G401 (cell line): ENCODE data around the gene SI. TPM values are rescaled to one million over a fixed set of nuclear protein-coding genes. Genes with fewer than 3 reads are reported as not detected.
"Not testable (repeated sequence)": the region's sequence is repeated elsewhere in the genome, so short reads cannot be mapped to it uniquely, and the experiment has no call there.

ENCODE experiments used
- DNase-seq: peaks from one replicate; pipeline ENCODE4 v3.0.0-alpha.2; 2015; ENCODE audit warnings: low spot score
- in situ Hi-C: cut with HindIII; loops from 2 replicates; pipeline ENCODE4 v1.10.0; 2016; ENCODE audit warnings: low sequenced_read_pairs, mixed read lengths
- total RNA-seq: library from RNA; depleted of rRNA; stranded (reverse); fragments of >200 nt; shearing (Covaris generic); gene quantifications from 2 replicates; pipeline ENCODE4 v1.2.3, GENCODE V29; 2014; rRNA removed

Gene SI
- total RNA-seq, result not detected in 2 replicates

DNA sequence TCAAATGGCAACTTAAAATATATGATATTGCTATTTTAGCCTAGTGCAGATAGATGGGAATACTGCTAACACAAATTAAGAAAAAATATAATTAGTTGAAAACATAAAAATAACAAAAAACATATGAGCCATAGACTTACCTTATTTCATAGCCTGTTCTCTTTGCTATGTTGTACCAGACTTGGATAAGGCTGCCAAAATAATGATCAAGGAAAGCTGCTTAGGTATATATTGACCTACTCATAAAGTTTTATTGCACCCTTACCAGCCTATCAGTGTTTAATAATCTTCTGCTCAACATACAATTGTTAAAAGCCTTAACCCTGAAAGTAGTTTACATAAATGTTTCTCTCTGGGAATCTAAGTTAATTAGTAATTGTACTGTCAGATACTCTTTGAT lies at the start of gene SI:
Gene SI (minus strand): TSS at position 204 of the 400 bp plus-strand sequence. CDS start 2,484 bp downstream, outside the sequence.
- DNase-seq, result no peak
- in situ Hi-C loops, result no loop called here

DNA sequence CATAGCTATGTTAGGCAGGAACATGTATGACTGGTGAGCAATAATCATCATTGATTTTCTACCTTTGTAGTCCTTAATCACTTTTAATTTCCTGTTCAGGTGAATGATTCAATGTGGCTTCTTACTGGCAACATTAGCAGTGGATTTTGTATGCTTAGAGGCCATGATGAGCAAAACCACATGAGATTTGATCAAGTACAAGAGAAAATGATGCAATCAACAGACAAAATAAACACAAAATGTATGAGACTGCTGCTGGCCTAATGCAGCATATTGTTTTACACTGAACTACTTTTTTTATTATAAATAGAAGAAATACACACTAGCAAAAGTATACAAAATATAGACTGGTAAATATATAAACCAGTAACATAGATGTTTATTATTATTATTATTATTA lies 47.5 kb upstream of the SI start:
- in situ Hi-C loops, result no loop called here
- DNase-seq, result no peak

DNA sequence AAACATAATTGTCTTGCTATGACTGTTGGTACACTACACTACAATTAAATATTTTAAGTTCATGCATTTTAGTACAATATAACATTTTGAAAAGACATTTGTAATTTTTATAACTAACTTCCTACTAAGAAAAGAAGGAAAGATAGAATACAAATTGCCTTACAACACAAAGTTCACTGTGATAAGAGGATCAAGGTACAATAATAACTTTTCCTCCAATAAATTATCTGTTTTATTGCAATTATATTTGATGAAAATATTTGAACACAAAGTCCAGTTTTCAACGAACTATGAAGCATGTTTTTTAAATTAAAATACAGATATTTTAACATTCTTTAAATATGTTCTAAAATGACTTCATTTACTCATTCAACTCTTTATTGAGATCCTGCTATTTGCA lies 33.1 kb upstream of the SI start:
- in situ Hi-C loops, result no loop called here
- DNase-seq, result no peak

DNA sequence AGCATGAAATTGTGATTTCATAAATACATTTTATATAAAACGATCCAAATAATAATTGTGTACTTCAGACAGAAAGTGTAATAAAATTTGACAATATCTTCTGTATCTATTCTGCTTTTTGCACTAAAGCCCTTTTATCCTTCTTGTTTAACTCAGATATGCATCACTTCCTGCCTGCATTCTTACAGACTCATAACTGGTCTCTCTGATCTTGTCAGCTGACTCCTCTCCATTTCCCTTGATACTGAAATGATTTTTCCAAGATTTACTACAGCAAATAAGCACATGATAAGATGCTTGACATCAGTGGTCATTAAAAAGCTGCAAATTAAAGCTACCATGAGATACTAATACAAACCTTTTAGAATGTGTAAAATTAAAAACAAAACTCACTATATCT lies 25.3 kb upstream of the SI start:
- no peak for DNase-seq
- in situ Hi-C loops, result no loop called here

DNA sequence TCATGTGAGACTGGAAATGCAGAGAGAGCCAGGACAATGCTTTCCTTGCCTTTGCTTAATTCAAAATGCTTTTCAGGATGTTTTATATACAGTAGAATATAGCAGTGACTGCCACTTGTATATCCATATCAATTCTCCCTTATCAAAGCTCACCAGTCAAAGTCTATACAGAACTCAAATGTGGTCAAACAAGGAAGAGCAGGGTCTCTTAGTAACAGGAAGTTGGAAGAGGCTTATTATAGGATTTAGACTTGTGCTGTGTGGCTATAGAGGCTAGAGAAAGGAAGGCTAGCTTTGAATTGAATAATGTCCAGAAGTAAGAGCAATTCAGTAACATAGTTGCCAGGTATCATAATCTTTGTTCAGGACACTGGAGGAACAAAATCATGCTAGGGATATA lies 4.4 kb upstream of the SI start:
- no peak for DNase-seq
- in situ Hi-C loops, result no loop called here

DNA sequence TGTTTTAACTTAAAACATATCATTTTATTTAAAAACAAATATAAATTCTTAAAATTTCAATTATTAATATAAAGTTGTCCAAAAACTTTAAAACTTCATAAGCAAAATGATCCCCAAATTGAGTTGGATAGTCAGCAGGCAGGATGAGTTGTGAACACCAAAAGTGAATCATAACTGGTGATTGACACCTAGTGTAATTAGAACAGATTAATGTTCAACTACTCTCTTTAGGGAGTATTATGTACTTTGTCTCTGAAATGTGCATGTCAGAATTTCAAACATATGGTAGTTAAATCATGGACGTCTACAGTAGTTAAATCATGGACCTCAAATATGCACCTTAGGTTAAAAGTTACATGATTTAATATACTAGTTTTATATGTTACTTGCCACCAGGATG lies 2.9 kb upstream of the SI start:
- DNase-seq, result no peak
- in situ Hi-C loops, result no loop called here

DNA sequence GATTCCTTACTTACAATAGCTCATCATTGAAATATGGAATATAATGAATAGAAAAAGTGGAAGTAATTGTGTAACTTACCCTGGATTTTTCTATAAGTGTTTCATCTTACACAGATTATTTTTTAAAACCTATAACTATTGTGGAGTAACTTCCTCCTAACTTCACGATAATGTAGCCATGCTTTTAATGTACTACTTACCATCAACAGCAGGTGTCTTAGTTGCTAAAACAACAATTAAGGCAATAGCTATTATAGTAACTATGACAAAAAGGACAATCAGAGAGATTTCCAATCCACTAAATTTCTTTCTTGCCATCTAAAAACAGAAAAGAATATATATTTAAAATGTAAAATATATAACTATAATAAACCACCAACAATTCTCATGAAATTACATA lies 2.6 kb downstream of the SI start:
- no peak for DNase-seq
- in situ Hi-C loops, result no loop called here

DNA sequence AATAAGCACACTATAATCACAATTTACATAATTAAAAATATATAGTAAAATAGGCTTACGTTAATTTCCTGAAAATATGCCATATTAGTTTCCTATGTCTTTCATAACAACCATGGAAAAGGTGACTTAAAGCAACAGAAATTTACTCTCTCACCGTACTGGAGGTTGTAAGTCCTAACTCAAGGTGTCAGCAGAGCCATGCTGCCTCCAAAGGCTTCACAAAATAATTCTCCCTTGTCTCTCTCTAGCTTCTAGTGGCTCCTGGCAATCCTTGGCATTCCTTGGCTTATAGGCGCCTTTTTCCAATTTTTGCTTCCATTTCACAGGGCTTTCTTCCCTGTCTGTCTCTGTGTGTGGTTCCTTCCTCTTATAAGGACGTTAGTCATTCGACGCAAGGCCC lies 7.6 kb downstream of the SI start:
- DNase-seq, result no peak
- in situ Hi-C loops, result no loop called here

DNA sequence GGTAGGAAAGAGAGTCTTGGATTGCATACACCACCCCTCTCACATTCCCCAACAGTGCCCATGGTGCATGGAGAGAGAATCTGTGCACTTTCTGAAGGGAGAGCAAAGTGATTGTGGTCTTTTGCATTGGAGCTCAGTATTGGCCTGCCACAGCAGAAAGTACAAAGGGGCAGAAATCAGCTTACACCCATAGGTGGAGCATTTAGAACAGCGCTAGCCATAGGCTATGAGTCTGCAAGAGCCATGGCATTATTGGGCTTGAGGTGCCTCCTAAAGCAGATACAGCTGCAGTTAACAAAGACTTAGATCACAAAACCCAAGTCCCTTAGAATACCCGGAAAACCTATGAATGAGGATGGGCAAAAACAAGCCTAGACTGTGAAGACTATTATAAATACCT lies 21.8 kb downstream of the SI start:
- in situ Hi-C loops, result no loop called here
- no peak for DNase-seq

DNA sequence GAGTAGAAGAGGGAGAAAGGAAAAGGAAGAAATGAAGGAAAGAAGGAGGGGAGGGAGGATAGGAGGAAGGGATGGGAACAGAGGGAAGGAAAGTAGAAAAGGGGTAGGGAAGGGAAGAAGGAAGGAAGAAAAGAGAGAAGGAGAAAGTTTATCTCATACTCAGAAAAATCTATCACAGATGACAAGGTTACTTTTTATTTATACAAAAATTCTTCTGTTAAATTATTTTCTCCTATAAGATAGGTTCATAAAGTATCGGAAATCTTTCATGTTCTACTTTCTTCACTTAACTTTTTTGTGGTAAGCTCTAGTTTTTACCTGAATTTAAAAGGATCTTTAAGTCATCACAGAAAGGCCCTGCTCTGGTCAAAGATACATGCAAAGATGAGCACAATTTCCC lies 38.1 kb downstream of the SI start:
- in situ Hi-C loops, result no loop called here
- no peak for DNase-seq

DNA sequence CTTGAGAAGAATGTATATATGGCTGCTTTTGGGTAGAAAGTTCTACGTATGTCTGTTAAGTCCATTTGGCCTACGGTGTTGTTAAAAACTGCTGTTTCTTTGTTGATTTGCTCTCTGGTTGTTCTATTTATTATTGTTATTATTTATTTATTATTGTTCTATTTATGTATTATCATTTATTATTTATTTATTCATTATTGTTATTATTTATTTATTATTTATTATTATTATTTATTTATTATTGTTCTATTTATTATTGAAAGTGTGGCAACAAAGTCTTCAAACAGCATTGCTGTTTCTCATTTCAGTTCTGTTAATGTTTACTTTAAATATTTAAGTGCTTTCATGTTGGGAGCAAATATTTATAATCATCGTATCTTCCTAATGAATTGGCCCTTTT lies 66.7 kb downstream of the SI start:
- in situ Hi-C loops, result no loop called here
- no peak for DNase-seq

DNA sequence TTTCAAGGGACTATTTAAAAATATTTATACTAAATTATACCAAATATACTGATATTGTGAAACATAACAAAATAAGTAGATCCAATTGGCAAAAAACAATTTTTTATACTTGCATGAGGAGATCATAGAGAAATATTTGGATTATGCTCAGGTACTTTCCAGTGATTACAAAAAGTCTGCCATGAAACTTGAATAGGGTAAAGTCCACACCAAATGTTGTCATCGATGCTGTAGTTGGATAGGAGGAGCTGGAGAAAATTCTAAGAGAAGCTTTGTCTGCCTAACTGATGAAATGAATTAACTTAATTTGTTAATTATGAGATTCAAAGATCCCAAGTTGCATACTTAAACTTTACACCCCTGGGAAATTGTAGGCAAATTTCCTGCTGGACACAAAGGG lies 93.3 kb downstream of the SI start:
- in situ Hi-C loops, result no loop called here
- no peak for DNase-seq

DNA sequence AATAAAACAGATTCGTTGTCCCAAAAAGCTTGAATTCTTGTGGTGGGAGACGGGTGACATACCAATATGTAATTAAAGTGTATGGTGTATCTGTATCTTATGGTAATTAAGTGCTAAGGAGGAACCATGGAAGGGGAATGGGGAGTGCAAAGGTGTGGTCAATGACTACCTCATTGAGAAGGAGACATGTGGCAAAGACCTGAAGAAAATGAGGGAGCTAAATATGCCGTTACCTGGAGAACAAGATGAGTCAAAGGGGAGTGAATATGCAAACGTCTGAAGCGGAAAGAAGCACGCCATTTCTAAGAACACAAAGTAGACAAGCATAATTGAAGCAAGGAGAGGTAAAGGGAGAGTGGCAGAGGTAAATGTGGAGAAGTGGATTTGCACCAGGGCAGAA lies 115.7 kb downstream of the SI start:
- no peak for DNase-seq
- in situ Hi-C loops, result no loop called here

DNA sequence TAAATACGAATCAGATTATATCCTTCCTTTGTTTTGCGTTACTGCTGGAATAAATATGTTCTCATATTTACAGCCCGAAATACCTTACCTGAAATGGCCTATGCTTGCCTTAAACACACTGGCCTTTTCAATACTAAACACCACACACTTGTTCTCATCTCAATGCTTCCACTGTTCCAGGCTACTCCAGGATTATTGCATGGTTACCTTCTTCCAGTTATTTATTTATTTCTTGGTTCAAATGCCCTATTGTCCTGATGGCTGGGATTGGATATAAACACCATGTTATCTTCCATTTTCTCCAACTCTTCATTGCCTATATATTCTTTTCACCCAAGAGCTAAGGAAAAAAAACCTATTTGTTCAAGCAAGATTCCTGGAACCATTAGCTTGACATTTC lies 125.3 kb downstream of the SI start:
- DNase-seq, result no peak
- in situ Hi-C loops, result no loop called here

DNA sequence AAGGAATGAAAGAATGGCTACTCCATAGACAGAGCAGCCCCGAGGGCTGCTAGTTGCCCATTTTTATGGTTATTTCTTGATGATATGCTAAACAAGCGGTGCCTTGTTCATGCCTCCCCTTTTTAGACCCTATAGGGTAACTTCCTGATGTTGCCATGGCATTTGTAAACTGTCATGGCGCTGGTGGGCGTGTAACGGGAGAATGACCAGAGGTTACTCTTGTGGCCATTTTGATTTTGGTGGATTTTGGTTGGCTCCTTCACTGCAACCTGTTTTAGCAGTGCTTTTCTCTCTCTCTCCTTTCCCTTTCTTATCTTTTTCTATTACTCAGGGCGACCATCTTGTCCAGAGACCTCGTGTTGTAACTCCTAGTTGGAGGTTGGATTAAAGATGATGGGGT lies 126.9 kb downstream of the SI start:
- in situ Hi-C loops, result not testable (repeated sequence)

DNA sequence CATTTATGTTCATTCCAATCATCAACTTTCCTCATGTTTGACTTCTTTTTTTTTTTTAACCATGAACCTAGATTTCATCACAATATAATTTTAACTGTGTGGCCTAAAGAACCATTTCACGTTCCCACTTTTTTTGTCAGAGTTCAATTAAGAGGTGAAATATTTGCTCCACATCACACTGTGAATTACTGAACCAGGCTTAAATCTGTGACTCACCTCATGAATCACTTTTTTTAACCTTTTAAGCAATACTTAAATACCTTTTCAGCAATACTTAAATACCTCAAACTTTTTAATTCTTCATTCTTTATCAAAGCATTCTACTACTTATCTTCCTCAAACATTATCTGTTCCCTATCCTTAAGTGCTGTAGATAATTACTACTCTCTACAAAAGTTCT lies 137.6 kb downstream of the SI start:
- no peak for DNase-seq
- in situ Hi-C loops, result loop anchor here (10.0 kb wide), 1 partner anchor 76 kb away; no protein-coding TSS in a partner anchor

More for the DNA sequence above, 126.9 kb downstream of the SI start:
- not testable (repeated sequence) for DNase-seq

DNA sequence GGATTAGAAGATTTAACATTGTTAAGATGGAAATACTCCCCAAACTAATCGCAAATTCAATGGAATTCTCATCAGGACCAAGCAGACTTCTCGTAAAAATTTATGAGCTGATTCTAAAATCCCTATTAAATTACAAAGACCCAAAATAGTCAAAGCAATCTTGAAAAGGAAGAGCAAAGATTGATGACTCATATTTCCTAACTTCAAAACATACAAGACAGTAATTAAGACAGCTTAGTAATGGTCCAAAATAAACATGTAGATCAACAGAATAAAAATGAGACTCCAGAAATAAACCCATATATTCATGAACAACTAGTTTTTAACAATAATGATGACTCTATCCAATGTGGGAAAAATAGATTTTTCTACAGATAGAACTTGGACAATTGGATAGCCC lies 148.7 kb downstream of the SI start:
- DNase-seq, result no peak
- in situ Hi-C loops, result no loop called here

Other genes starting within 250 kb of the SI start
- not detected in 2 replicates for gene SLITRK3, start 117.9 kb upstream of the SI start, total RNA-seq